ENCODE data around the gene JHY.
A peak's percentile ranks its signal among the peaks of the same experiment; 100 is the strongest.
"Not testable (repeated sequence)": the region's sequence is repeated elsewhere in the genome, so short reads cannot be mapped to it uniquely, and the experiment has no call there.

JHY gene

GRCh38 chr11:122882189-122882856, at the start of gene JHY:
Gene JHY, plus strand, starts transcription at chr11:122882759. Its CDS starts 3,091 bp downstream, at chr11:122885850.
- DNase-seq (ENCODE audit: low read depth in 2 of 2), result no peak

- no peak for DNase-seq (ENCODE audit: low read depth in 2 of 2)
Observed at GRCh38 chr11:122833846-122834464, 48.6 kb upstream of the JHY start.

DNA sequence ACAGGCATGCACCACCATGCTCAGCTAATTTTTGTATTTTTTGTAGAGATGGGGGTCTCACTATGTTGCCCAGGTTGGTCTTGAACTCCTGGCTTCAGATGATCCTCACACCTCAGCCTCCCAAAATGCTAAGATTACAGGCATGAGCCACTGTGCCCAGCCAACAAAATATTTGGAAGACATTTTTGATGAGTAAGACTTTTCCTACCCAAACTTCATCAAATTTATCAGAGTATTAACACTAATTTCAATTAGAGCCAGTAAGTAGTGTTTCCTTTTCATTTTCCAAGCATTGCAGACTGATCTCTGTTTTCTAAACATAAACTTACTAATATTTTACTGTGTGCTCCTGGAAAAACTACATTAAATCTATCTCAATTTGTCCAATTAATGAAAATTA, 45.6 kb upstream of the JHY start:
- no peak for DNase-seq (ENCODE audit: low read depth in 2 of 2)

DNA sequence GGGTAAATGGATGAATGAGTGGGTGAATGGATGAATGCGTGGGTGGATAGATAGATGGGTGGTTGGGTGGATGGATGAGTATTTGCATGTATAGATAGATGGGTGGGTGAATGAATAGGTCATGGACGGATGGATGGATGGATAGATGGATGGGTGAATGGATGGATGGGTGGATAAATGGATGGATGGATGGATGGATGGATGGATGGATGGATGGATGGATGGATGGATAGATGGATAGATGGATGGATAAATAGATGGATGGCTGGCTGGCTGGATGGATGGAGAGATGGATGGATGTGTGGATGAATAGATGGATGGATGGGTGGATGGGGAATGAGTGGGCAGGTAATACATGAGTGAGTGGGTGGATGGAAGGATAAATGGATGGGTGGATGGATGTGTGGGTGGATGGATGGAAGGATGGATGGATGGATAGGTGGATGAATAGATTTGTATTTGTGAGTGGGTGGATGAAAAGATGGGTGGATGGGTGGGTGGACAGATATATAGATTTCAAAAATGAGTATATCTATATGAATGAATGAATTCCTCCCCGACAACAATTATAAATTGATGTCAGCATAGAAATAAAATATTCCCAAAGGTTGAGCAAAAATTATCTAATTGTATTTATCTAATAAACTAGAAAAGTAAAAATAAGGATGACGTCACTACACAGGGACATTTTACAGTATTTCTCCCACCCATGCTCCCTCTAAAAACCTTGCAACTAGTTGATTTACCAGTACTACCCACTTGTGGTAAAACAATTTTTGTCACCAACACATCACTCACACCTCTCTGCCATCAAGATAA, 44.8 kb upstream of the JHY start:
- DNase-seq (ENCODE audit: low read depth in 2 of 2), result no peak

- no peak for DNase-seq (ENCODE audit: low read depth in 2 of 2)
Observed at GRCh38 chr11:122843281-122844141, 39.0 kb upstream of the JHY start.

GRCh38 chr11:122847466-122847865, 35.1 kb upstream of the JHY start:
- DNase-seq (ENCODE audit: low read depth in 2 of 2), result no peak

- no peak for DNase-seq (ENCODE audit: low read depth in 2 of 2)
Observed at GRCh38 chr11:122848186-122848585, 34.4 kb upstream of the JHY start.

GRCh38 chr11:122850076-122850631, 32.4 kb upstream of the JHY start:
- DNase-seq (ENCODE audit: low read depth in 2 of 2), result peak; percentile 54 to 56

- DNase-seq (ENCODE audit: low read depth in 2 of 2), result no peak
Observed at GRCh38 chr11:122851366-122851966, 31.1 kb upstream of the JHY start.

GRCh38 chr11:122852074-122852795, 30.3 kb upstream of the JHY start:
- DNase-seq (ENCODE audit: low read depth in 2 of 2), result no peak

- no peak for DNase-seq (ENCODE audit: low read depth in 2 of 2)
Observed at GRCh38 chr11:122852796-122853160, 29.8 kb upstream of the JHY start.

DNA sequence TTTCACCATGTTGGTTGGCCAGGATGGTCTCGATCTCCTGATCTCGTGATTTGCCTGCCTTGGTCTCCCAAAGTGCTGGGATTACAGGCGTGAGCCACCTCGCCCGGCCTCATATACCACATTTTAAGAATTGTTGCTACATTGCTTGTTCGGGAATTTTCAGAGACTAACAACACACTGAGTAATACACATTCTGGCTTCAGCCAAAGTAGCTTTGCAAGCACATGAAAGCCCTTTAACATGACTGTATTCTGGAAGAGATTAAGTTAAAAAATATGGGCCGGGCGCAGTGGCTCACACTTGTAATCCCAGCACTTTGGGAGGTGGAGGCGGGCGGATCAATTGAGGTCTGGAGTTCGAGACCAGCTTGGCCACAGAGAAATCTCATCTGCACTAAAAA, 29.3 kb upstream of the JHY start:
- no peak for DNase-seq (ENCODE audit: low read depth in 2 of 2)

DNA sequence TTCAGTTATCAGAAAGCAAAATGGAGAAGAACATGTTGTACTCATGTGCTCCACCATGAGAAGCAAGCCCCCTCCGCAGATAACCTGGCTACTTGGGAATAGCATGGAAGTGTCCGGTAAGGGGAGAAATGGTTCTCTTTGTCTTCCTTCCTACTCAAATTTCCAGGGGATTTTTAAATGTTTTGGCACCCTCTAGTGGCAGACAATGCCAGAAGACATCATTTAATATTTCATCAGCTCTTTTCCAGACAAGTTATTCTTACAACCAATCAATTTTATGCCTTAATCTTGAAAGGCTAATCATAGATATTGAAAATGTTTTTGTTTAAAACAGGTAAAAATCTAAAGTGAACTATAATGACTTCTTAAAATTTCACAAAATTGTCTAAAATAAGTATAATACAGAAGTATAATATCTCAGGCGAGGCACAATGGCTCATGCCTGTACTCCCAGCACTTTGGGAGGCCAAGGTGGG, 28.6 kb upstream of the JHY start:
- no peak for DNase-seq (ENCODE audit: low read depth in 2 of 2)

- no peak for DNase-seq (ENCODE audit: low read depth in 2 of 2)
Observed at GRCh38 chr11:122861631-122862030, 20.9 kb upstream of the JHY start.

GRCh38 chr11:122862091-122862490, 20.5 kb upstream of the JHY start:
- DNase-seq (ENCODE audit: low read depth in 2 of 2), result no peak

GRCh38 chr11:122863154-122863553, 19.4 kb upstream of the JHY start:
- DNase-seq (ENCODE audit: low read depth in 2 of 2), result not testable (repeated sequence)

DNA sequence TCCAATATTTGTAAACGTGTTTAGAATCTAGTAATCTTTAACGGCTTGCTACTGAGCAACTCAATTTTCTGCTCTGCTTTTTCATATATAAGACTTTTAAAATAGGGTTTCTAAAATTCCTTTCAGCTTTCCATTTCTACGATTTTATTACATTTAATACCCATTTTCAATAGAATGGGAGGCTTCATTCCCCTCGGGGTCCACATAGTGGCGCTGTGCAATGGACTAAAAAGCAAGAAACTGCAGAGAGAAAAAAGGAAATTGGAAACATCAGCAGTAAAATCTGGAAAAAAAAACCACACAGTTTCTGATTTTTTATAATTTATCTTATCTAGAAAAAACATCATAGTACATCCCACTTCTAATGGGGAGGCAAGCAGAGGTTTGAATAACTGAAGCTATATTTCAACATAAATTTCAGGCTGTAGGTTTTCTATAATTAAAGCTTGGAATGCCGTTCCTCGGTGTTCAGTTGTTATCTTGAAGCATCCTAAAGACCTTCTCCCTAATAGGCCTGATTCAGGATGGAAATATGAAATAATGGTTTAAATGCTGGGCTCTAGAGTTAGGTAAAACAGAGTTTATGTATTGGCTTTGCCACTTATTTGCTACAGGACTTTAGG, 18.7 kb upstream of the JHY start:
- DNase-seq (ENCODE audit: low read depth in 2 of 2), result no peak

DNA sequence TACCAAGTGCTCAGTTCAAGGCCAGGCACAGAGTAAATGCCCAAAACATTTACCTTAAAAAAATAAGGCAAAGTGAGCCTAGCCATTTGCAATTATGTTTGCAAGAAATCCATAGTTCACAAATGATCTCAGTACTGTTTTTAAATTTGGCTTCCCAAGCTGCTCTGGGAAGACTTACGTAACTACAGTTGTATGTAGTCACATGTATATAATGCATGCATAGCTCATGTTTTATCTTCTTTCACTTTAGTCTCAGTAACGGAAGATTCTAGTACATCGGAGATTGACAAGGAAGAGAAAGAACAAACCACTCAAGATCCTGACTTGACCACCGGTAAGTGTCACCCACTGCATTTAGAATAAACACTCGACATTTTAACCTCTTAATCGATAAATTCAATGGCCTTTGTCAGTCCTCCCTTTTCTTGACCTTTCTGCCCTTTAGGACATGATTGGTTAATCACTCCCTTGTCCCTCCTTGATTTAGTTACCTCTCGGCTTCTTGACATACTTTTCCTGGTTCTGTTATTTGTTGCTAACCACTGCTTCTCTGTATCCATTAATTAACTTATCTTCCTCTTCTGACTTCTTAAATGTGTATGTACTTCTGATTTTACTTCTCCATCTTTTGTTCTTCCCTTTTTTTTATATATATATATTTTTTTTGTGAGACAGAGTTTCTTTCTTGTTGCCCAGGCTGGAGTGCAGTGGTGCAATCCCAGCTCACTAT, 18.0 kb upstream of the JHY start:
- DNase-seq (ENCODE audit: low read depth in 2 of 2), result no peak

- no peak for DNase-seq (ENCODE audit: low read depth in 2 of 2)
Observed at GRCh38 chr11:122869622-122870021, 12.9 kb upstream of the JHY start.

All from stimulated activated CD8-positive, alpha-beta memory T cell treated with anti-CD3 and anti-CD28 coated beads, Interleukin-15, amount 100 ng/mL, for 4 hours (primary cell).